Suprapubic skin (tissue), 4 donors: ENCODE measurements around the gene DNAH2. TPM values are rescaled to one million over a fixed set of nuclear protein-coding genes. Genes with fewer than 3 reads are reported as not detected.

Experiments
- DNase-seq, 2 donors: peaks; one replicate each; pipeline ENCODE4 v3.0.0-alpha.2; 2019; ENCODE audit warnings: low spot score in 2 of 2
- H3K27ac ChIP-seq: fragments of 200-600 bp; sonication (generic); one replicate; pipeline ENCODE4 v1.5.1; 2019
- H3K27me3 ChIP-seq: fragments of 200-600 bp; sonication (generic); one replicate; pipeline ENCODE4 v1.5.1; 2019
- H3K36me3 ChIP-seq: fragments of 200-600 bp; sonication (generic); one replicate; pipeline ENCODE4 v1.5.1; 2019
- H3K4me1 ChIP-seq: fragments of 200-600 bp; sonication (generic); one replicate; pipeline ENCODE4 v1.5.1; 2019
- H3K4me3 ChIP-seq: fragments of 200-600 bp; sonication (generic); one replicate; pipeline ENCODE4 v1.5.1; 2019; ENCODE audit warnings: mild to moderate bottlenecking
- H3K9me3 ChIP-seq: fragments of 200-600 bp; sonication (generic); one replicate; pipeline ENCODE4 v1.5.1; 2019
- EP300 ChIP-seq: sonication (generic); formaldehyde crosslinking; IDR thresholded peaks from one replicate; pipeline ENCODE4 v1.6.1; 2017; ENCODE audit warnings: antibody characterized with exemption
- POLR2A ChIP-seq, 2 donors: fragments of 450-650 bp; IDR thresholded peaks; one replicate each; pipeline ENCODE4 v1.6.1; 2017; ENCODE audit warnings: antibody characterized with exemption in 2 of 2, mild to moderate bottlenecking in 2 of 2, moderate library complexity in 2 of 2
- POLR2AphosphoS5 ChIP-seq, 3 donors: sonication (generic); formaldehyde crosslinking; IDR thresholded peaks; one replicate each; pipeline ENCODE4 v1.6.1; 2017; ENCODE audit warnings: antibody characterized with exemption in 3 of 3
- WGBS: methylation state at CpG from one replicate; pipeline ENCODE4 v1.1.5; 2018; 5-methylcytosine and 5-hydroxymethylcytosine counted together
- total RNA-seq, 4 donors: library from RNA; depleted of rRNA; stranded (reverse); fragments of >200 nt; gene quantifications; one replicate each; pipeline ENCODE4 v1.1.0, GENCODE V29; 2016
- TF ChIP-seq, protein P1 (sequence below), 2 donors: fragments of 200-600 bp in 1 of 2; fragments of 450-650 bp in 1 of 2; sonication (generic) in 1 of 2; IDR thresholded peaks; one replicate each; pipeline ENCODE4 v1.5.1; 2016 to 2019; ENCODE audit warnings: antibody characterized with exemption in 2 of 2, mild to moderate bottlenecking in 1 of 2, moderate library complexity in 1 of 2

DNAH2 gene
- total RNA-seq, 4 donors from 2014 or later = 0.08 to 0.19 TPM; not detected in 2

DNA sequence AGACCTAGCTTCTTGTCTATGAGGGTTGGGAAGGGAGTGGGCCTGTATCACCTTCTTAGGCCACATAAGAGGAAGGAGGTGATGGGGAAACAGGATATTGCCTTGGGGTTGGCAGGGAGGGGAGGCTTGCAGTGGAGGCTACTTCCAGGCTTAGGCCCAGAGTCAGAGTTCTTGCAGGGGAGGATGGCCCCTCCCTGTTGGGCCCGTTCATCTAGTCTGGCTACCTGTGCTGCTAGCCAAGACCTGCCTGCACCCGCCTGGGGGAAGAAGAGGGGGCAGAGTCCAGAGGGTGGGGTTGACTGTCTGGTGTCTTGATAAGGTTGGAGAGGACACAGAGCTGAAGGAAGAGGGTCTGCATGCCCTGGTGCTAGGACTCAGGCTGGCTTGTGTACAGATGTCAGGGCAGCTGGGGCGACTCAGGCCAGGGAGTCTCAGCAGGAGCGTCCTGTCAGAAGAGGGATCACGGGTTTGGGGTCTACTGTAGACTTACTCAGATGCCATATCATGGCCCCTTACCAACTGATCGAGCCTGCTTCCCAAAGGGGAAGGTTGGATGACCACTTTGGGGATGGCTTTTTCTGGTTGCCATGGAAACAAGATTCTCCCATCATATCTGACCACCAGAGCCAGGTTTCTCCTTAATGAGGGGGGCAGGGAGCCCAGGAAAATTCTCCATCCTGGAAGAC, 121.8 kb downstream of the DNAH2 start:
- TF ChIP-seq POLR2AphosphoS5 (IDR thresholded peaks at IDR 0.05) = no peak
- TF ChIP-seq, protein P1, sequence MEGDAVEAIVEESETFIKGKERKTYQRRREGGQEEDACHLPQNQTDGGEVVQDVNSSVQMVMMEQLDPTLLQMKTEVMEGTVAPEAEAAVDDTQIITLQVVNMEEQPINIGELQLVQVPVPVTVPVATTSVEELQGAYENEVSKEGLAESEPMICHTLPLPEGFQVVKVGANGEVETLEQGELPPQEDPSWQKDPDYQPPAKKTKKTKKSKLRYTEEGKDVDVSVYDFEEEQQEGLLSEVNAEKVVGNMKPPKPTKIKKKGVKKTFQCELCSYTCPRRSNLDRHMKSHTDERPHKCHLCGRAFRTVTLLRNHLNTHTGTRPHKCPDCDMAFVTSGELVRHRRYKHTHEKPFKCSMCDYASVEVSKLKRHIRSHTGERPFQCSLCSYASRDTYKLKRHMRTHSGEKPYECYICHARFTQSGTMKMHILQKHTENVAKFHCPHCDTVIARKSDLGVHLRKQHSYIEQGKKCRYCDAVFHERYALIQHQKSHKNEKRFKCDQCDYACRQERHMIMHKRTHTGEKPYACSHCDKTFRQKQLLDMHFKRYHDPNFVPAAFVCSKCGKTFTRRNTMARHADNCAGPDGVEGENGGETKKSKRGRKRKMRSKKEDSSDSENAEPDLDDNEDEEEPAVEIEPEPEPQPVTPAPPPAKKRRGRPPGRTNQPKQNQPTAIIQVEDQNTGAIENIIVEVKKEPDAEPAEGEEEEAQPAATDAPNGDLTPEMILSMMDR (IDR thresholded peaks at IDR 0.05) = no peak
- no peak for TF ChIP-seq POLR2A (IDR thresholded peaks at IDR 0.05)
- TF ChIP-seq EP300 = no peak
- Histone ChIP-seq H3K27ac (peak overlapping the region; percentile 98), H3K27me3 (no peaks in the 10 kb centered on the region), H3K4me3 (peak overlapping the region; percentile 65), H3K9me3 (no peaks in the 10 kb centered on the region), H3K36me3 (no peaks in the 10 kb centered on the region), H3K4me1 (peaks cover 74% of the 10 kb centered on the region)
- WGBS = 55% methylated on average over 6 of the region's 6 CpGs
- DNase-seq = no peak

DNA sequence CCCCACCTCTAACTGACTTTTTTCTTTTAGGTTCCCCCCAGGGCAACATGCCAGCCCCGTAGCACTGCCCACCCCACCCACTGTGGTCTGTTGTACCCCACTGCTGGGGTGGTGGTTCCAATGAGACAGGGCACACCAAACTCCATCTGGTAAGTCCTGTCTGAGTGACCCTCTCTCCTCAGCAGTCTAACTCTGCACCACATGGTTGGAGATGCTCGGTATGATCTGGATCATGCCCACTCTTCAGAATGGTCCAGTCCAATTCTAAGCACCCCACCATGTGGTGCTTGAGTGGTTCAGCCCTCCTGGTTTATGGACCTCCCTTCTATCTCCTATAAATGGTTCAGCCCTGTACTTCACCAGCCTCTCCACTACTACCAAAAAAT, 122.3 kb downstream of the DNAH2 start:
- no peaks in the 10 kb centered on the region for H3K9me3 ChIP-seq
- no peak for DNase-seq
- H3K4me3 ChIP-seq = no peak overlapping the region
- H3K27me3 ChIP-seq = no peaks in the 10 kb centered on the region
- peaks cover 76% of the 10 kb centered on the region for H3K4me1 ChIP-seq
- 42% methylated on average over 2 of the region's 2 CpGs for WGBS
- H3K36me3 ChIP-seq = no peaks in the 10 kb centered on the region
- no peak for TF ChIP-seq POLR2AphosphoS5 (IDR thresholded peaks at IDR 0.05)
- TF ChIP-seq, protein P1 (IDR thresholded peaks at IDR 0.05) = no peak
- TF ChIP-seq POLR2A (IDR thresholded peaks at IDR 0.05) = no peak
- TF ChIP-seq EP300 = no peak
- peak overlapping the region; percentile 98 for H3K27ac ChIP-seq

DNA sequence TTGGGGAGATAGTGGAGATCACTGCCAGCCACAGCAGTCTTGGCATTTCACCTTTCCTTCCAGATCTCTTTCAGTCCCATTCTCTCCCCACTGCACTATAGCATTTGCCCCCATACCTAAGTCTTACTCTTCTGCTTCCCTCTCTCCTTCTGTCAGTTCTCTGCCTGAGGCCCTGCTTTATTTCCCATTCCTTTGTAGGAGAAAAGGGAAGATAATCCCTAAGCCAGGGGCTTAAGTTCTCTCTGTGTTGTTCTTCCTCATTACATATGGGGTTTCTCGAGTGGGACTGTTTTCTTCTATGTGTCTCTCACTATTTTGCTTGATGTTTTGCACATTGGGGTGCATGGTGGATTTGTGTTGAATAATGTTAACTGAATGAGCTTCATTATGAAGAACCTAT, 122.9 kb downstream of the DNAH2 start:
- H3K4me3 ChIP-seq = no peak overlapping the region
- H3K9me3 ChIP-seq = no peaks in the 10 kb centered on the region
- whole genome bisulfite sequencing = 43% methylated on average over 1 of the region's 1 CpG
- DNase-seq = no peak
- peaks cover 81% of the 10 kb centered on the region for H3K4me1 ChIP-seq
- TF ChIP-seq, protein P1 (IDR thresholded peaks at IDR 0.05) = no peak
- TF ChIP-seq POLR2A (IDR thresholded peaks at IDR 0.05) (no peak), POLR2AphosphoS5 (IDR thresholded peaks at IDR 0.05) (no peak), EP300 (no peak)
- peak overlapping the region; percentile 99 for H3K27ac ChIP-seq
- no peaks in the 10 kb centered on the region for H3K27me3 ChIP-seq
- peaks cover 1% of the 10 kb centered on the region for H3K36me3 ChIP-seq

DNA sequence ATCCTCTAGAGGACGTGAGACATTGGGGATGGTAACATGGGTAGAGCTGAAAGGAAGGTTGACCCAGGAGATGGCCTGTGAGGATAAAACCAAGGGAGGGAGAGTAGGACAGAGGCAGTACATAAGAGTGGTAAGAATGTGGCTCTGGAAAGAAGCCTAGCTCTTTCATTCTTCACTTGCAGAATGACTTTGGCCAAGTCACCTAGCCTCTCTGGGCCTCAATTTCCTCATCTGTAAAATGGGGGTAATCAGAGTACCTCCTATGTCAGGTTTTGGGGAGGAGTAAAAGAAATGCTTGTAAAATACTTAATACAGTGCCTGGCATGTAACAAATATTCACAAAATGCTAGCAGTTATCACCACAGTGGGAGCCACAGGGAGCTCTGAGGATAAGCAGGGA, 123.3 kb downstream of the DNAH2 start:
- WGBS = 86% methylated on average over 1 of the region's 1 CpG
- Histone ChIP-seq H3K27ac (peak overlapping the region; percentile 99), H3K27me3 (no peaks in the 10 kb centered on the region), H3K4me3 (peak overlapping the region; percentile 76), H3K4me1 (peaks cover 85% of the 10 kb centered on the region), H3K36me3 (peaks cover 5% of the 10 kb centered on the region), H3K9me3 (no peaks in the 10 kb centered on the region)
- DNase-seq = no peak
- TF ChIP-seq POLR2A (IDR thresholded peaks at IDR 0.05) = no peak
- TF ChIP-seq POLR2AphosphoS5 (IDR thresholded peaks at IDR 0.05) = no peak
- no peak for TF ChIP-seq EP300
- TF ChIP-seq, protein P1 (IDR thresholded peaks at IDR 0.05) = no peak

DNA sequence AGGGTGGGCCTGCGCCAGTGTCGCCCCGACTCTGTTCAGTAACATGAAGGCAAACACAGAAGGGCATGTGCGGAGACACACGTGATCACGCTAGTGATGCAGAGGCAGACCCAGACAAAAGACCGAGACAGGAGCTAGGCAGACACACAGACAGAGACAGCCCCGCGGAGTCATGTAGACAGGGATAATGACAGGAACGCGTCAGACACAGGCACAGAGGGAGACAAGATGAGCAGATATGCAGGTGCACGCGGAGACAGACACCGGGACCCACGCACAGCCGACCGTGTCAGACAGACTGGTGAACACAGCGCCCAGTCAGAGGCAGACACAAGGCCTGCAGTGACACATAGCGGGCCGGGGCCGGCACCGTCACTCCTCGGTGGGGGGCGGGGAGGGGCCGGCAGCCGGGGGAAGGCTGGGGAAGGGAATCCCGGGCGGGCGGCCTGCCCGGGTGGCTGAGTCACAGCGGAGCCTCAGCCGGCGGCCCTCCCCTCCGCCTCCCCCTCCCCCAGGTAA, 123.9 kb downstream of the DNAH2 start:
- no peaks in the 10 kb centered on the region for H3K9me3 ChIP-seq
- TF ChIP-seq, protein P1 (IDR thresholded peaks at IDR 0.05) = peak in 1 of 2 donors; percentile 34
- no peak for TF ChIP-seq POLR2A (IDR thresholded peaks at IDR 0.05)
- peaks cover 82% of the 10 kb centered on the region for H3K4me1 ChIP-seq
- H3K27me3 ChIP-seq = no peaks in the 10 kb centered on the region
- peak overlapping the region; percentile 99 for H3K27ac ChIP-seq
- H3K36me3 ChIP-seq = peaks cover 11% of the 10 kb centered on the region
- peak; percentile 93 to 96 for DNase-seq
- WGBS = 4% methylated on average over 24 of the region's 34 CpGs
- peak overlapping the region; percentile 76 for H3K4me3 ChIP-seq
